PC-3 (cell line): ENCODE data around the gene ZNF324B.

ENCODE experiments used
- CTCF ChIP-seq: fragments of 300-600 bp; sonication (generic); conservative IDR thresholded peaks from 2 replicates; pipeline ENCODE4 v1.5.1; 2017; ENCODE audit warnings: antibody characterized with exemption, low read depth, mild to moderate bottlenecking, low read length
- EZH2 ChIP-seq: fragments of 300-600 bp; sonication (generic); IDR thresholded peaks from one replicate; pipeline ENCODE4 v1.6.1; 2017; ENCODE audit warnings: antibody characterized with exemption, mild to moderate bottlenecking, low read length; ENCODE audit not compliant: unreplicated experiment

DNA sequence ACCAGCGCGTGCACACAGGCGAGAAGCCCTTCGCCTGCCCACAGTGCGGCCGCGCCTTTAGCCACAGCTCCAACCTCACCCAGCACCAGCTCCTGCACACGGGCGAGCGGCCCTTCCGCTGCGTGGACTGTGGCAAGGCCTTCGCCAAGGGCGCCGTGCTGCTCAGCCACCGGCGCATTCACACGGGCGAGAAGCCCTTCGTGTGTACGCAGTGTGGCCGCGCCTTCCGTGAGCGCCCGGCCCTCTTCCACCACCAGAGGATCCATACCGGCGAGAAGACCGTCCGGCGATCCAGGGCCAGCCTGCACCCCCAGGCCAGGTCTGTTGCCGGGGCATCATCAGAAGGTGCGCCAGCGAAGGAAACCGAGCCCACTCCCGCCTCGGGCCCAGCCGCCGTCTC is 20.3 kb downstream of the ZNF324B start:
- no peak for TF ChIP-seq CTCF
- no peak for TF ChIP-seq EZH2
